ENCODE data around the gene CCDC121.

GRCh38 chr2:27652341-27652740, 23.5 kb upstream of the CCDC121 start:
- no peak for TF ChIP-seq CTCF (IDR thresholded peaks at IDR 0.05)
- TF ChIP-seq POLR2A (IDR thresholded peaks at IDR 0.05): no peak
